ENCODE results near the gene HIBADH.

- TF ChIP-seq CTCF (IDR thresholded peaks at IDR 0.05) (no peak), ZFX (IDR thresholded peaks at IDR 0.05; ENCODE audit: borderline replicate concordance) (no peak)
Observed at GRCh38 chr7:27688056-27688455, 25.4 kb upstream of the HIBADH start.
